Hepatocyte (in vitro differentiated cells): ENCODE measurements around the gene IMMP2L. TPM values are rescaled to one million over a fixed set of nuclear protein-coding genes. Genes with fewer than 3 reads are reported as not detected.

Source experiments
- DNase-seq: peaks from one replicate; pipeline ENCODE4 v3.0.0-alpha.2; 2016; ENCODE audit warnings: low spot score
- H2AFZ ChIP-seq: fragments of 200-600 bp; sonication (generic); 2 replicates; pipeline ENCODE4 v1.6.0; 2016; ENCODE audit warnings: antibody characterized with exemption, mild to moderate bottlenecking
- H3K27ac ChIP-seq: fragments of 200-600 bp; sonication (generic); 2 replicates; pipeline ENCODE4 v1.5.1; 2016; ENCODE audit warnings: mild to moderate bottlenecking
- H3K27me3 ChIP-seq: fragments of 200-600 bp; sonication (generic); 2 replicates; pipeline ENCODE4 v1.6.1; 2016
- H3K36me3 ChIP-seq: fragments of 200-600 bp; sonication (generic); replicated peaks from 2 replicates; pipeline ENCODE4 v1.5.1; 2016; ENCODE audit warnings: low read depth; ENCODE audit not compliant: insufficient read depth
- H3K4me1 ChIP-seq: fragments of 200-600 bp; sonication (generic); 2 replicates; pipeline ENCODE4 v1.5.1; 2016; ENCODE audit warnings: mild to moderate bottlenecking, moderate library complexity; ENCODE audit not compliant: insufficient read depth
- H3K4me2 ChIP-seq: fragments of 200-600 bp; sonication (generic); 2 replicates; pipeline ENCODE4 v1.6.0; 2016
- H3K4me3 ChIP-seq: fragments of 200-600 bp; sonication (generic); 2 replicates; pipeline ENCODE4 v1.5.1; 2016; ENCODE audit warnings: mild to moderate bottlenecking
- H3K79me2 ChIP-seq: fragments of 200-600 bp; sonication (generic); 2 replicates; pipeline ENCODE4 v1.6.0; 2017; ENCODE audit warnings: mild to moderate bottlenecking
- H3K9me2 ChIP-seq: fragments of 200-600 bp; sonication (generic); replicated peaks from 2 replicates; pipeline ENCODE4 v1.6.0; 2017; ENCODE audit warnings: mild to moderate bottlenecking; ENCODE audit not compliant: insufficient read depth
- H3K9me3 ChIP-seq: fragments of 200-600 bp; sonication (generic); 2 replicates; pipeline ENCODE4 v1.5.1; 2016; ENCODE audit warnings: low read depth, mild to moderate bottlenecking
- H4K20me1 ChIP-seq: fragments of 200-600 bp; sonication (generic); 2 replicates; pipeline ENCODE4 v1.6.0; 2016; ENCODE audit warnings: mild to moderate bottlenecking; ENCODE audit not compliant: insufficient read depth, poor library complexity, severe bottlenecking
- EZH2 ChIP-seq: fragments of 200-600 bp; sonication (generic); IDR thresholded peaks from 2 replicates; pipeline ENCODE4 v1.6.1; 2016; ENCODE audit warnings: antibody characterized with exemption, mild to moderate bottlenecking, borderline replicate concordance
- EZH2phosphoT487 ChIP-seq: fragments of 200-600 bp; sonication (generic); IDR thresholded peaks from one replicate; pipeline ENCODE4 v1.6.1; 2018; ENCODE audit warnings: antibody characterized with exemption, mild to moderate bottlenecking, low read depth, moderate library complexity; ENCODE audit not compliant: unreplicated experiment, severe bottlenecking
- WGBS: methylation state at CpG from one replicate; pipeline ENCODE4 v1.1.6; 2016; ENCODE audit warnings: low lambda C conversion rate; ENCODE audit errors: missing lambda C conversion rate; 5-methylcytosine and 5-hydroxymethylcytosine counted together
- polyA plus RNA-seq: library from polyadenylated mRNA; unstranded; fragments of >200 nt; fragmentation: Nextera tagmentation; extraction: Ambion mirVana; gene quantifications from 2 replicates; pipeline ENCODE4 v1.2.1, GENCODE V29; 2016
- total RNA-seq: library from RNA; depleted of rRNA; stranded (reverse); fragments of >200 nt; gene quantifications from 2 replicates; pipeline ENCODE4 v1.2.3, GENCODE V29; 2014
- TF ChIP-seq, protein P1 (sequence below): fragments of 200-600 bp; sonication (generic); IDR thresholded peaks from 2 replicates; pipeline ENCODE4 v1.5.1; 2016; ENCODE audit warnings: antibody characterized with exemption, mild to moderate bottlenecking; ENCODE audit not compliant: poor library complexity

IMMP2L gene
- total and polyA plus RNA-seq, 2 experiments from 2014 or later: 13.3 to 17.6 TPM

DNA sequence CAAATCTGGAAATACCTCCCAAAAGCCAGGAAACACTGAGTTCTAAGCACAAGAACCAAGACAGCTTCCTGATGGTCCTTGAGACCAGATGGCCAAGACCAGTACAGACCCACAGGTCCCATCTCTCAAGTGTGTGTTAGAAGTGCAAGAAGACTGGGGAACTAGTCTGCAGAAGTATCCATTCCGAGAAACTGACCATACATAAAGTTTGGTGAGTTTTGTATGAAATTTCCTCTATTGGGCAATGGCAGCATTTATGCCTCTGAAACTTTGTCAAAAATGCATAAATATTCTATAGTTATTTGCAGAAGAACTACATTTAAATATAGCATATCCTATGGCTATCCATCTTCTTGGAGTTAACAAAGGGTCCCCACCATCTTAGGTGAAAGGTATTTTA lies 333.9 kb downstream of the IMMP2L start:
- no peaks in the 10 kb centered on the region for H3K36me3 ChIP-seq
- H3K9me2 ChIP-seq: no peaks in the 10 kb centered on the region
- peaks cover 5% of the 10 kb centered on the region for H3K4me1 ChIP-seq
- TF ChIP-seq EZH2 (no peak), EZH2phosphoT487 (no peak)
- TF ChIP-seq, protein P1, sequence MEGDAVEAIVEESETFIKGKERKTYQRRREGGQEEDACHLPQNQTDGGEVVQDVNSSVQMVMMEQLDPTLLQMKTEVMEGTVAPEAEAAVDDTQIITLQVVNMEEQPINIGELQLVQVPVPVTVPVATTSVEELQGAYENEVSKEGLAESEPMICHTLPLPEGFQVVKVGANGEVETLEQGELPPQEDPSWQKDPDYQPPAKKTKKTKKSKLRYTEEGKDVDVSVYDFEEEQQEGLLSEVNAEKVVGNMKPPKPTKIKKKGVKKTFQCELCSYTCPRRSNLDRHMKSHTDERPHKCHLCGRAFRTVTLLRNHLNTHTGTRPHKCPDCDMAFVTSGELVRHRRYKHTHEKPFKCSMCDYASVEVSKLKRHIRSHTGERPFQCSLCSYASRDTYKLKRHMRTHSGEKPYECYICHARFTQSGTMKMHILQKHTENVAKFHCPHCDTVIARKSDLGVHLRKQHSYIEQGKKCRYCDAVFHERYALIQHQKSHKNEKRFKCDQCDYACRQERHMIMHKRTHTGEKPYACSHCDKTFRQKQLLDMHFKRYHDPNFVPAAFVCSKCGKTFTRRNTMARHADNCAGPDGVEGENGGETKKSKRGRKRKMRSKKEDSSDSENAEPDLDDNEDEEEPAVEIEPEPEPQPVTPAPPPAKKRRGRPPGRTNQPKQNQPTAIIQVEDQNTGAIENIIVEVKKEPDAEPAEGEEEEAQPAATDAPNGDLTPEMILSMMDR: no peak
- H3K27ac ChIP-seq: no peak overlapping the region
- no peak for DNase-seq
- H3K4me2 ChIP-seq: no peak overlapping the region
- H2AFZ ChIP-seq: no peak overlapping the region
- no peaks in the 10 kb centered on the region for H3K79me2 ChIP-seq
- no peak overlapping the region for H3K4me3 ChIP-seq
- WGBS: 96% methylated on average over 1 of the region's 1 CpG
- H3K27me3 ChIP-seq: no peaks in the 10 kb centered on the region
- no peaks in the 10 kb centered on the region for H4K20me1 ChIP-seq
- no peaks in the 10 kb centered on the region for H3K9me3 ChIP-seq

DNA sequence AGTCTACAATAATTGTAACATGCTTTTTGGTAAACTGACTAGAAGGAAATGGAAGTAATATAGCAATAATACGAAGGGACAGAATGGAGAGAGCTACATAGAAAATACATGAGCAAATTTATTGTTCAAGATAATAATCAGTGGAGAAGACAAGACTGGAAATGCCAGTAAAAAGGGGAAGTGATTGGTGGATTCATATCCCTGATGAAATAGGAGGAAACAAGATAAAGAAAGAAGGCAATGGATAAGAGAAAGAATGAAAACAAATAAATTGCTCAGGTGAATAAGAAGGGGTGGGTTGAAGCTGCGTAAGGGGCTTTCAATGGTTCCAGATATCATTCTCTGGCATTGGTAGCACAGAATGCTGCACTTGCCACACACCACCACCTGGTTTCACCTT lies 335.5 kb downstream of the IMMP2L start:
- no peaks in the 10 kb centered on the region for H4K20me1 ChIP-seq
- TF ChIP-seq EZH2phosphoT487: no peak
- H3K4me1 ChIP-seq: peaks cover 5% of the 10 kb centered on the region
- no peak overlapping the region for H3K4me2 ChIP-seq
- H3K79me2 ChIP-seq: no peaks in the 10 kb centered on the region
- H3K4me3 ChIP-seq: no peak overlapping the region
- H3K27ac ChIP-seq: no peak overlapping the region
- no peaks in the 10 kb centered on the region for H3K36me3 ChIP-seq
- H3K27me3 ChIP-seq: no peaks in the 10 kb centered on the region
- H3K9me2 ChIP-seq: no peaks in the 10 kb centered on the region
- no peak overlapping the region for H2AFZ ChIP-seq
- DNase-seq: no peak
- H3K9me3 ChIP-seq: no peaks in the 10 kb centered on the region
- 98% methylated on average over 2 of the region's 2 CpGs for WGBS

GRCh38 chr7:111224354-111225231 lies 337.7 kb downstream of the IMMP2L start:
- H4K20me1 ChIP-seq: no peaks in the 10 kb centered on the region
- no peaks in the 10 kb centered on the region for H3K36me3 ChIP-seq
- no peak overlapping the region for H3K4me2 ChIP-seq
- no peak overlapping the region for H3K27ac ChIP-seq
- WGBS: 69% methylated on average over 2 of the region's 2 CpGs
- no peaks in the 10 kb centered on the region for H3K79me2 ChIP-seq
- no peaks in the 10 kb centered on the region for H3K9me2 ChIP-seq
- H2AFZ ChIP-seq: no peak overlapping the region
- H3K9me3 ChIP-seq: no peaks in the 10 kb centered on the region
- TF ChIP-seq EZH2phosphoT487: no peak
- TF ChIP-seq EZH2: no peak
- TF ChIP-seq, protein P1: no peak
- H3K27me3 ChIP-seq: no peaks in the 10 kb centered on the region
- no peak overlapping the region for H3K4me3 ChIP-seq
- DNase-seq: no peak
- peaks cover 2% of the 10 kb centered on the region for H3K4me1 ChIP-seq

DNA sequence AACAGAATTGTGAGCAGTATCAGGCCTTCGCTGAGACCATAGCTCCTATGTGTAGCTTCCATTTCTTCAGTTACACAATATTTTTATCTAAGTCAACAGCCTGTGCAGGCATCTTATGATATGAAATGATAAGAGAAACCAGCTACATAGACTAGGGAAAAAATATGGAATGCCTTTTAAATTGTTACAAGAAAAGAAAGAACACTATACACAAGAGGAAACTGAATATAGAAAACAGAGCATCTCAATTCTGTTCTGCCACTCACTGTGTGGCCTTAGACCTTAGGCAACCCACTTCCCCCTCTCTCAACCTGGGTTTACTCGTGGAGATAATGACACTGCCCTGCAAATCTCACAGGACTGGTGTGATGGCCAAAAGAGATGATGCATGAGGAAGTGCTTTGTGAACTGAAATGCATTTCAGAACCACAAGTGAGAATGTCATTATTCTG lies 338.5 kb downstream of the IMMP2L start:
- H3K9me3 ChIP-seq: no peaks in the 10 kb centered on the region
- H3K79me2 ChIP-seq: no peaks in the 10 kb centered on the region
- no peaks in the 10 kb centered on the region for H3K4me1 ChIP-seq
- TF ChIP-seq, protein P1: no peak
- TF ChIP-seq EZH2phosphoT487: no peak
- TF ChIP-seq EZH2: no peak
- WGBS: 75% methylated on average over 2 of the region's 2 CpGs
- no peak overlapping the region for H2AFZ ChIP-seq
- H3K27ac ChIP-seq: no peak overlapping the region
- H3K4me2 ChIP-seq: no peak overlapping the region
- H3K36me3 ChIP-seq: no peaks in the 10 kb centered on the region
- no peak for DNase-seq
- H4K20me1 ChIP-seq: no peaks in the 10 kb centered on the region
- H3K4me3 ChIP-seq: no peak overlapping the region
- H3K9me2 ChIP-seq: no peaks in the 10 kb centered on the region
- H3K27me3 ChIP-seq: no peaks in the 10 kb centered on the region
